GM21515 (cell line): ENCODE data around the gene SLF2.

Experiments used
- ATAC-seq: cut with Tn5 transposase; IDR thresholded peaks from one replicate; pipeline ENCODE4 v1.9.1; 2021; ENCODE audit not compliant: unreplicated experiment

Gene SLF2

DNA sequence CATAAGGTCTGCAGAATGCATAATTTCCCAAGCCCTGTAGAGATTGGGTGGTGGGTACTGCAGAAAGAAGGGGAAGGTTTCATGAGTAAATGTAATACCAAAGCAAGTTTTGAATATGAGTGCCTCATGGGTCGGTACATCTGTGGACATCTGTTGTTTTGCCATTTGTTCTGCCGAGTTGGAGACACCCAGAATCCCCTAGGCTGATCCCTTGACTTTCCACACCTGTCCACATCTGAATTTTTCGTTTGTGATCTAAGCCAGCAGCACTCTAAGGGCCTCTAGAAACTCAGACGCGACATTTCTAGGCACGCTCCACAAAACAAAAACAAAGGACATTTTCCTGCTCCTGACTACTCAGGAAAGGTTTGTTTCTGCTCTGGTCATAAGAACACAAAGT is 11.7 kb upstream of the SLF2 start:
- no peak for ATAC-seq

DNA sequence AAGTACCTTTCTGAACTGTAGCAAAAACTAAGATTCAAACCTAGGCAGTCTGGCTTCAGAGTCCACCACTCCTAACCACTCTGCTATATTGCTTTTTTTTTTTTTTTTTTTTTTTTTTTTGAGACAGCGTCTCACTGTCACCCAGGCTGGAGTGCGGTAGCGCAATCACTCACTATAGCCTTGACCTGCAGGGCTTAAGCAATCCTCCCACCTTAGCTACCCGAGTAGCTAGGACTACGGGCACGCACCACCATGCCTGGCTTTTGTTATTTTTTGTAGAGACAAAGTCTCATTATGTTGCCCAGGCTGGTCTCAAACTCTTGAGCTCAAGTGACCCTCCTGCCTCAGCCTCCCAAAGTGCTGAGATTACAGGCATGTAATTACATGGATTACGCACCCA is 10.1 kb upstream of the SLF2 start:
- no peak for ATAC-seq

DNA sequence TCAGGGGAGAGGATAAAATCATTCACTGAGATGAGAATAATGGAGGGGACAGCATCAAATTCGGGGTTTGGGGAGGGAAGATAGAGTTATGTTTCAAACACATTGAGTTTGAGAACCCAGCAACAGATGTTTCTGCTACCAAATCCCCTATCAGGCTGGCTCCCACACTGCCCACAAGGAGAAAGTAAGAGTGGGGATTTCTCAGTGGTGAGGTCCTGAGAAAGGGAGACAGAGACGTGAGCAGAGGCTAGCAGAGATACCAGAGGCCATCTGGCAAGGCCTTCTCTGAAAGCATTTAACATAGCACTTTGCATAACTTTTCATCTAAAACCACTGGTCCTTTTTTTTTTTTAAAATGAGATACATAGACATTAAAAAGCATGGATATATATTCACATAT is 7.8 kb upstream of the SLF2 start:
- ATAC-seq, result no peak

DNA sequence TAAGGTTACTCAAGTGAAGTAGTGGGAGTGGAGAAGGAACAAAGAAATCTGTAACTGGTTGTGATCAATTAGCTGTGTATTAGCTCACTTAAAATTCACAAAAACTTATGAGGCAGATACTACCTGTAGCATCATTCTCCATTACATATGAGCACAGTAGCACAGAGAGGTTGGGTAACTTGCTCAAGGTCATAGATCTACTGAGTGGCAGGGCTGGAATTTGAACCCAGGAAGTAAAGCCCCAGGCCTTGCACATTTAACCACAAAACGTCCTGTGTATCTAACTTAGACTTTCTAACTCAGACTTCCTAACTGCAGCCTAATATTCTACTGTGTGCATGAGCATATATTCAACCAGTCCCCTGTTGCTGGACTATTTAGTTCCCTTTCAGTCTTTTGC is 5.6 kb upstream of the SLF2 start:
- ATAC-seq, result no peak

DNA sequence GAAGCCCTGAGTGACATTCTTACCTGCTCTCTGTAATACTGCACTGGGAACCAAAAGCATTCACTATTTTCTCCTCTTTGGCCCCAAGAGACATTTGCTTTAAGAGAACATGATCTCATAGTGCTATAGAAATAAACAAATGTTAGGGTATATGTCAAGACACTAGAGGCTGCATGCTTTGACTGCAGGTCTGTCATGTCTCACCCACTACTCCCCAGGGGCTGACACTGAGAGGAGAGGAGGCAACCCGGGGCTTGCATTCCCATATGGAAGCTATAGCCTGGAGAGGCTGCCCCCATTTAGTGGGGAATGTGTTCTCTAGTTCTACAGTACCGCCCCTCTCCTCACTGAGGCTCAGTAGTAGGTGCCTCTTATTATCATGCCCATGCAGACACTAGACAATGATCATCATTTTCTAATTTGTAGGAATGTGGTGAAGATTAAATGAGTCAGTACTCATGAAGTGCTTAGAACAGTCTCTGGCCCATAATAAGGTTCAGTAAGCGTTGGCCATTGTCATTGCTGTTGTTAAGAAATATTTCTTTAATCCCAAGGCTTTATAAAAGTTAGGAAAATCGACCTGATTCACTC is 4.9 kb upstream of the SLF2 start:
- ATAC-seq, result no peak

DNA sequence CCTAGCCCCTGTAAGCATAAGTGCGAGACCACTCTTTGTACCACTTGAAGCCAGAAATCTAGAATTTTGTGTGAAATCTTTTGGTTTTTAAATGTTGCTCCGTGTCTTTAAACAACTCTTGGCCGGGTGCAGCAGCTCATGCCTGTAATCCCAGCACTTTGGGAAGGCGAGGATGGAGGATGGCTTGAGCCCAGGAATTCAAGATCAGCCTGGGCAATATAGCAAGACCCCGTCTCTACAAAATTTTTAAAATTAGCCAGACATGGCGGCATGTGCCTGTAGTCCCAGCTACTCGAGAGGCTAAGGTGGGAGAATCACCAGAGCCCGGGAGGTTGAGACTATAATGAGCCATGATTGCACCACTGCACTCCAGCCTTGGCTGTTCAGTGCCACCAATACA is 4.4 kb upstream of the SLF2 start:
- no peak for ATAC-seq

DNA sequence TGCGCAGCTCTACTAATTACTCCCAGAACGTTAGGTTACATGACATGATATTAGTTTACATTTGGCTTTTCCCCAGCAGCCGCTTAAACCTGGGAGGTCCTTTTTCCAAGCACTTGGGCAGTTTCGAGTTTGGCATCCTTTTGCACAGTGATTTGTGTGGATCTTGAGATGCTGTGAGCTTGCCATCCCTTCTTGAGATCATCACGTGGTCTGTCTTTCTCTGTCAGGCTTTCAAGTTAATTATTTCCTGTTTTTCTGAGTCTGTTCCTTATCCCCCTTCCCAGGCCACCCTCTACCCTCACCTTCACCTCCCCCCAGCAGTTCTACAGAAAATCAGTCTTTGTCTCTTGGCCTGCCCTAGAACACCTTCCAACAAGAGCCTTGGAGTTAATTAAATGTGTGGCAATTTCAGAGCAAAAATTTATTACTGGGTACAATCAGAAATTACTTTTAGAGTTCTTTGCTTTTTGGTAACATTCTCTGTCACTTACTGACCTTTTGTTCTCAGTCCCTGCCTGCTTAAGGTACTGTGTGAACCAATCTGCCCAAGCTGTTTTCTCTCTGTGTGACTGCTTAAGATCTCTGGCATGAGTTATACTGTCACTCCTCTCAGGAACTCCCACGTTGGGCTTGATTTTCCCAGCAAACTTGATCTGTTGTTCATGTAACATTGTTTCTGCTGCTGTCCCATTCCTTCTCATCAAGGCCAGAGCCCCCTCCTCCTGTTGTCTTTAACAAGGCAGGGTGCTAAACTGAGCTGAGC is 3.1 kb upstream of the SLF2 start:
- ATAC-seq, result no peak

DNA sequence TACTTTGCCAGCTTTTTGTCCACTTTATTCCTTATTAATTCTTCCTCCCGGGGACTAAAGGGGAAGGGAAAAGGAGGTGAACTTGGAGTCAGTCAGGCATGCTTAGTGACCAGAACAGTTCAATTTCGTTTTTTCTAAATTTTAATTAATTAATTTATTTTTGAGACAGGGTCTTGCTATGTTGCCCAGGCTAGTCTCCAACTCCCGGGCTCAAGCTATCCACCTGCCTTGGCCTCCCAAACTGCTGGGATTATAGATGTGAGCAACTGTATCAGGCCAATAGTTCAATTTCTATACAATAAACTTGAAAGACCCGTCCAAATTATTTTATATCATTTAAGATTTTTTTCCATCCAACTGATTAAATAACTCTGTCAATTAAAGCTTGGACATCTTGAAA is 1.3 kb upstream of the SLF2 start:
- no peak for ATAC-seq

DNA sequence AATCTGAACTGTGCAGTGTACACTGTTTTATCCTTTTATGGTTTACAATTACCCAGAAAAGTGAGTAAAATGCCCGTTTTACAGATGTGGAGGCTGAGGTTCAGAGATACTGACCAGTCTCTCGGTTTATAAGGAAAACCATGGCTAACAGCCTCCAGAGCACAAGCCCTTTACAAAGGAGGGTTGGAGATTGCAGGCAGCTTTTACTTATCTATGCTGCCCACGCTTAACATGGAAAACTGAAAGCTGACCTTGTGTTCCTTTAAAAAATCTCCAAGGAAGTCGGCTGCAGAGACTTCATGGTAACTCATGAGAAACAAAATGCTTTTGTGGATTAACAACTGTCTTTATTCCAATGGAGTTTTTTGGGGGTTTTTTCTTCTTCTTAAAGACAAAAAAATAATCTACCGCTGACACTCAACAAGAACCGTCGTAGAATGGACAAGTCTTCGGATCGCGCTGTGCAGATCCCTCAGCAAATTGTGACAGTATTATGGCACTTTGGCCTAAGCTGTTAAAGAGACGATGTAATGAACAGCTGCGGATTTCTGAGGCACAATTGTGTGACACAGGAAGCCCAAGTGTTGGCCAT is 654 bp upstream of the SLF2 start:
- no peak for ATAC-seq

DNA sequence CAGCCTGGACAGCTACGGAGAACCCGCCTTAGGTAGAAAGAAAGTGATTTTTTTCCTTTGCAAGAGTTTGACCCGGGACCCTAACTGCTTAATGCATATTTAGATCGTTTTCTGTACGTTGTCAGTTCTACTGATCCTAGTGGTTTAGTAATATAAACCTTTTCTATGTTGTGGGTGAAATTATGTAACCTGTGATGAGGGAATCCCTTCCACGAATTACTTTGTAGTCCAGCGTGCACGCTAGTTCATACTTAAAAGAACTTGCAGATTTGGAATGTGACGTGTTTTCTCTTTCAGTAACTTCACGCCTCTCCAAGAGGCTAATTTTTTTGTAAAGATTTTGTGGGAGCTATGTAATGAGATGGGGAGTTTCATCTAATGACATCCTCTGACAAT is 705 bp downstream of the SLF2 start:
- ATAC-seq, result no peak

DNA sequence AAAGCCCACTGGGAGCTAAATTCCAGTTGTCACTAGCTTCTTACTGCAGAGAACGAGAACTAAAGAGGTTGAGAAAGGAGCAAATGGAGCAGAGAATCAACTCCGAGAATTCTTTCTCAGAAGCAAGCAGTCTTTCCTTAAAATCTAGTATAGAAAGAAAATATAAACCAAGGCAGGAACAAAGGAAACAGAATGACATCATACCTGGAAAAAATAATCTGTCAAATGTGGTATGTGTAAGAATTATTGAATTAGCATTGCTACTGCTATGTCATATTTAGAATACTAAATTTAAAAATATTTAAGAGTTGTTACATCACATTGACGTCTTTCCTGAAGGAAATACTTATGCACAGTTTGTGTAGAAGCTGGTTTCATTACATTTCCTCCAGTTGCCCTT is 4.3 kb downstream of the SLF2 start:
- ATAC-seq, result no peak

DNA sequence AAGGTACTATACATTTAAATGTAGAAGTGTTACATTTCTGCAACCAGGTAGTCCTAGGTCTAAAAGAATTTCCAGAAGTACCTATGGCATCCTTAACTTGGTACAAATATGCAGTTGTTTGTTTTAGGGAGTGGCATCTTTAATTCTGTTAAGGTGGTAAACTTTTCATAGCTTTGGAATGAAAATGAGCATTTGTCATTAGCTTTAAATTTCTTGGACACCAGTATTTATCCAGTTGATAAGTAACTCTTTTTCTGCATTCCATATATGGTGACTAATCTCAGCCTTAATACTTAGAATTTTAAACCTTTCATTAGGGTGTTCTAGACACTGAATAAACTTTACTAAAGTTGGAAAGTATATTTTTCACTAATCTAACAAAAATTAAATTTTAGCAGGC is 10.8 kb downstream of the SLF2 start:
- no peak for ATAC-seq

DNA sequence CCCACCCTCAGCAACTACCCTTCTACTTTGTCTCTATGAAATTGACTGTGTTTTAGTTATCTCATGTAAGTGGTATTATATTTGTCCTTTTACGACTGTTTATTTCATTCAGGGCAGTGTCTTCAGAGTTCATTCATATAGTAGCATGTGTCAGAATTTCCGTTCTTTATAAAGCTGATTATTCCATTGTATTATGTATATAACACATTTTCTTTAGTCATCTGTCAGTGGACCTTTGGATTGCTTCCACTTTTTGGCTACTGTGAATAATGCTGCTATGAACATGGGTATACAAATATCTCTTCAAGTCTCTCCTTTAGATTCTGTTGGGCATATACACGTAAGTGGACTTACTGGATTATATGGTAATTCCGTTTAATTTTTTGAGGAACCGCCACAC is 14.5 kb downstream of the SLF2 start:
- no peak for ATAC-seq

DNA sequence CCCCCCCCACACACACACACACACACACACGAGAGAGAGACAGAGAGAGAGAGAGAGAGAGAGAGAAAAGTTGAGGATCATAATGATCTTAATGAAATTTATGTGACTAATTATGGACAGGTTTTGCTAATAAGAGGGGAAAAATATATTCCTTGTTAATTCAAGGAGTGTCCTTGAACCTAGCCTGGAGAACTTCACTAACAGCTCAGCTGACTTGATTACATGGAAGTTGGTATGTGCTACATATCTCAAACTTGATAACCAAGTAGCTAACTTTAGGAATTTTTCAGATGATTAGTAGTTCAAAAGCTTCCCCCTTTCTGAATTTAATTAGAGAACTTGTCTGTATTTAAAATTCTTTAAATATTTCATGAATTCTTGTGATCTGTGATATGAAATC is 15.3 kb downstream of the SLF2 start:
- ATAC-seq, result no peak

DNA sequence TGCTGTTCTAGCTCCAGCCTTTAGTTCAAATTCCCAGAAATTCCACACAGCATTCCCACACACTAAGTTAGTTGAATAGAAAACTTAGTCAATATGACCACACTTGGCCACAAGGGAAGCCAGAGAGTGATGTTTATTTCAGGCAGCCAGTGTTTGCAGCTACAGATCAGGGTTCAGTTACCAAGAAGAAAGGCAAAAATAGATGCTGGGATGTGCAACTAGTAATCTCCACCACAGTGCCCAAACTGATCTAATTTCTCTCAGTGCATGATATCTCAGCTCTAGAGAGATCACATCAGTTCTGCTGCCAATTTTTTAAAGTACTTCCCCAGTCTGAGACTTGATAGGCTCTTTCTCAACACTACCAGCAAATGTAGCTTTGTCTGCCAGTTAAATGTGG is 17.6 kb downstream of the SLF2 start:
- ATAC-seq, result no peak

DNA sequence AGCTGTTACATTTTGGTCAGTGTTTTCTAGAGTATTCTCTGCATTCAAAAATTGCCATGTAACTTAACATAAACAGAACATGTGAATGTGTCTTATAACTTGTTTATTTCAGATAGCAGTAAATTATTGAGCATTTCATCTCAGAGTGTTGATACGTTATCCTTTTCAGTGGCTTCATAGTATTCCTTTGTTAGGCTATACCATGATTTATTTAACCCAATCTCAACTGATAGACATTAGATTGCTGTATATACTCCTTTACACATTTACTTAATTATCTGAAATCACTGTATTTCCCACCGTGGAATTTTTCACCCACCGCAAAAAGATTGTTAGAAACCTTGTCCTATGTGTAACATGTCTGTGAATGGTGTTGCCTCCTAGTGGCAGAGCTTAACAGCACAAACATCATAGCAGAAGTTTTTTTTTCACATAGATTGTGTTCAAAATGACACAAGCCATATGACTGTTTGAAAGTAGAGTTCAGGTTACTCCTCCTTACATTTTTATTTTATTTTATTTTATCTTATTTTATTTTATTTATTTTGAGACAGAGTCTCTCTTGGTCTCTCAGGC is 21.4 kb downstream of the SLF2 start:
- ATAC-seq, result no peak

DNA sequence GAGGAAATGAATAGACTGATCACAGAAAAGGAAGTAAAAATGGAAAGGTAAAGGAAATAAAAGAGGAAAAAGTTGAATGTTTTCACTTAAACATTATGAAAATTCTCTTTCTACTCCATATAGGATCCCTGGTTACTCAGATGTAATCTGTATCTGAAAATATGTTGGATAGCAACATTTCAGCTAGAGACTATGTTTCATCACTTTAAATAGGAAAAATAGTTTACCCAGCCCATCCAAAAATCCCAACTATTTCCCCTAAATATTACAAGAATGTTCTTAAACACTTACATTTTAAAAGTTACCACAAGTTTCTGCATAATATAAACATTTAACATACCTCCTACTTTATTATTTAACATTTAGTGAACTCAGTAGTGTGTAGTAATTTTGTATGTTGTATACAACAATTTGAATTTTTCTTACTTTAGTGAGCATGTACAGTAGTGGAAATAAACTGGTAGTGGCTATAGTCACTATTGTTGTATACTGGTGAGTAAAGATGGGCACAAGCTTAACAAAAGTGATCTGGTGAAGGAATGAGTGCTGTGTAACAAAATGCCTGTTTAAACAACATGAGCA is 27.1 kb downstream of the SLF2 start:
- ATAC-seq, result no peak

DNA sequence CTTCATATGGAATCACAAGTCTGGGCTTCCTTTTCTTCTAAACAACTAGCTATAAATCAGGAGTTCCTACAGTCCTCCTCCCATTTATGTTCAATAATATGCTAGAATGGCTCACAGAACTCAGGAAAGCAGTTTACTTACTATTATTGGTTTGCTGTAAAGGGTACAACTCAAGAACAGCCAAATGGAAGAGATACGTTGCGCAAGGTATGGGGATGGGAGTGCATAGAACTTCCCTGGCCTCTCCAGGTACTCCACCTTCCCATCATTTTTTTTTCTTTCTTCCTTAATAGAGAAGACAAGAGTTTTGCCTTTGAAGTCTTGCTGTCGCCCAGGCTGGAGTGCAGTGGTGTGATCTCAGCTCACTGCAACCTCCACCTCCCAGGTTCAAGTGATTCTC is 29.5 kb downstream of the SLF2 start:
- ATAC-seq, result no peak

DNA sequence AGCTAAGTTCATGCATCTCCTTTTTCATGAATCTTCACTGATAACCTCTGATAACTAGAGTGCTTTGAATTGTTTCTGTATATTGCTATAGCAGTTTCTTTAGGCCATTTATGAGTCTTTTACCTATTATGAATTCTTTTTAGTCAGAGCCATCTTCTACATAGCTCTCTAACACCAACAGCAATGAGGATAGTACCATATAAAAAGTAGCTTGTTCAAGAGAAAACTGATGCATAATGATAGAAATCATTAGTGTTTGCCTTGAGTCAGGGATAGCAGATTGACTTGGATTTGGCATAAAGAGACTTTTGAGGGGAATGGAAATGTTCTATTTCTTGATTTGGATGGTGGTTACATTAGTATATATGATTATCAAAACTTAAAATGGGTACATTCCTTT is 30.7 kb downstream of the SLF2 start:
- ATAC-seq, result no peak

DNA sequence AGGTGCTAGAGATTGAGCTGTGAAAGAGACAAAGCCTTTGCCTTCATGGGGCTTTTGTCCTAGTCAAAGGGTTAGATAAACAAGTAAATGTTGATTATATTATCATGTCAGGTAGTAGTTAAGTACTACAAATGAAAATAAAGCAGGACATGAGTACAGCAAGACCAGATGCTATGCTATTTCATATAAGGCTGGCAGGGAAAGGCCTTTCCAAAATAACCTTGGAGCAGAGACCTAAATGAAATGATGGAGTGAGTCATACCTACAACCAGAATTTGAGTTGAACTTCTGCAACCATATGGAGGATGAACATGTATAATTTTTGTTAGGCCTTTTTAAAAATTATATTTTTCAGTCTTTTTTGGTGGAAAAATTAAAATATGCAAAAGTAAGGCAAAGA is 33.0 kb downstream of the SLF2 start:
- ATAC-seq, result no peak

DNA sequence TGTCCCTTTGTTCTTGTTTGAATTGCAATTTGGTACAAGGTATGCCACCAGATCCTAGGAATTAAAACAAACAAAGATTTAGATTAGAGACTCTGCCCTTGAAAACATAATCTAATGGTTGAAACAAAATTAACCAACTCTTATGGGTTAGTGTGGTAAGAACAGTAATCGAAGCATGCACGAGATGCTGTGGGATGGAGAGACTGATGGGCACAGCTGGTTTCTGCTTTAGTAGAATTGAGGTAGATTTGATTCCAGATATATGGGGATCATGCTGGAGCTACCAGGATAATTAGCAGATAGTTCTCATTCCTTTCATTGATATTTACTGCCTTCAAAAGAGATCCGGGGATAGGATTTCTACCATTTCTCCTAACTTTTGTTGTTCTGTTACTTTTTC is 36.2 kb downstream of the SLF2 start:
- ATAC-seq, result no peak

DNA sequence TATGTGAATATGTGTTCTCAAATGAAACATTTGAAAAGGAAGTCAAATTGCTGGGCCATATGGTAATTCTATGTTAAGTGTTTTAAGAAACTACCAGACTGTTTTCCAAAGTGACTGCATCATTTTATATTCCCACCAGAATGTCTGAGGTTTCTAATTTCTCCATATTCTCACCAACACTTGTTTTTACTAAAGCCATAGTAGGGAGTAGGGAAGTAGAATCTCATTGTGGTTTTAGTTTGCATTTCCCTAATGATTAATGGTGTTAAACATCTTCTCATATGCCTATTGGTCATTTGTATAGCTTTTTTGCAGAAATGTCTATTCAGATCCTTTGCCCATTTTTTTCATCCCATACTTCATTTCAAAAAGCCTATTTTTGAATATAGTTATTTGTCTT is 47.5 kb downstream of the SLF2 start:
- ATAC-seq, result no peak
